ENCODE results near the gene AUTS2.

GRCh38 chr7:70356085-70356786 is 758.0 kb downstream of the AUTS2 start:
- TF ChIP-seq CTCF (conservative IDR thresholded peaks at IDR 0.05; ENCODE audit: low read depth, low read length) (no peak), EZH2 (IDR thresholded peaks at IDR 0.05; ENCODE audit: borderline replicate concordance, low read depth, low read length, poor library complexity, severe bottlenecking) (no peak)

All from A673 (cell line).